Activated T-helper 1 cell treated with anti-CD3 and anti-CD28 coated beads, Interleukin-12 subunit alpha, Interleukin-12 subunit beta, Interleukin-2, Interleukin-4 antibody, amounts not matched to agents 30 ng/mL and 10 ng/mL and 1 ng/mL, durations not matched to agents 14 hours and 24 hours and 36 hours (primary cell): ENCODE measurements around the gene NAE1. TPM values are rescaled to one million over a fixed set of nuclear protein-coding genes. Genes with fewer than 3 reads are reported as not detected.

Source experiments
- DNase-seq: peaks from one replicate; pipeline ENCODE4 v3.0.0; 2021; ENCODE audit warnings: low spot score
- H3K27ac Mint-ChIP-seq: one replicate; pipeline ENCODE4 v1.8.0; 2021; ENCODE audit warnings: mild to moderate bottlenecking, mixed read lengths
- H3K27me3 Mint-ChIP-seq: one replicate; pipeline ENCODE4 v1.8.0; 2022; ENCODE audit warnings: mild to moderate bottlenecking, moderate library complexity, mixed read lengths; ENCODE audit not compliant: insufficient read depth
- H3K36me3 Mint-ChIP-seq: one replicate; pipeline ENCODE4 v1.8.0; 2021; ENCODE audit warnings: low read depth, mixed read lengths
- H3K4me1 Mint-ChIP-seq: one replicate; pipeline ENCODE4 v1.8.0; 2021; ENCODE audit warnings: low read depth, mixed read lengths
- H3K4me3 Mint-ChIP-seq: one replicate; pipeline ENCODE4 v1.8.0; 2021; ENCODE audit warnings: mild to moderate bottlenecking, moderate library complexity, mixed read lengths
- H3K9me3 Mint-ChIP-seq: one replicate; pipeline ENCODE4 v1.8.0; 2021; ENCODE audit warnings: mixed read lengths
- intact Hi-C: fragments of 100-400 bp; cut with micrococcal nuclease; formaldehyde crosslinking; loops from one replicate; pipeline ENCODE4 v1.15.1; 2024
- total RNA-seq: library from RNA; stranded (reverse); gene quantifications from 2 replicates; pipeline ENCODE4 v1.2.3, GENCODE V29; 2022

Gene NAE1
- total RNA-seq, 1 donor from 2014 or later, result 120 TPM

GRCh38 chr16:66776457-66776856 lies 54.3 kb downstream of the NAE1 start:
- H3K27me3 Mint-ChIP-seq, result peaks cover 3% of the 10 kb centered on the region
- no peaks in the 10 kb centered on the region for H3K4me1 Mint-ChIP-seq
- H3K27ac Mint-ChIP-seq, result no peak overlapping the region
- no peak for DNase-seq
- intact Hi-C loops, result no loop called here
- H3K9me3 Mint-ChIP-seq, result no peaks in the 10 kb centered on the region
- H3K4me3 Mint-ChIP-seq, result no peak overlapping the region
- H3K36me3 Mint-ChIP-seq, result peaks cover 1% of the 10 kb centered on the region

- H3K4me3 Mint-ChIP-seq, result no peak overlapping the region
- intact Hi-C loops, result no loop called here
- peaks cover 3% of the 10 kb centered on the region for H3K27me3 Mint-ChIP-seq
- peaks cover 1% of the 10 kb centered on the region for H3K36me3 Mint-ChIP-seq
- no peaks in the 10 kb centered on the region for H3K4me1 Mint-ChIP-seq
- no peak for DNase-seq
- no peaks in the 10 kb centered on the region for H3K9me3 Mint-ChIP-seq
- H3K27ac Mint-ChIP-seq, result no peak overlapping the region
Observed at GRCh38 chr16:66774981-66775380, 55.8 kb downstream of the NAE1 start.

GRCh38 chr16:66758086-66758485 lies 72.7 kb downstream of the NAE1 start:
- Mint-ChIP-seq H3K36me3 (no peaks in the 10 kb centered on the region), H3K4me3 (no peak overlapping the region), H3K27ac (no peak overlapping the region), H3K4me1 (no peaks in the 10 kb centered on the region), H3K9me3 (no peaks in the 10 kb centered on the region), H3K27me3 (peaks cover 24% of the 10 kb centered on the region)
- no peak for DNase-seq
- intact Hi-C loops, result no loop called here

- Mint-ChIP-seq H3K36me3 (peaks cover 3% of the 10 kb centered on the region), H3K27ac (no peak overlapping the region), H3K4me3 (no peak overlapping the region), H3K4me1 (peaks cover 22% of the 10 kb centered on the region), H3K27me3 (peaks cover 28% of the 10 kb centered on the region), H3K9me3 (no peaks in the 10 kb centered on the region)
- no peak for DNase-seq
- intact Hi-C loops, result loop anchor here (5.0 kb wide), 3 partner anchors 58 to 348 kb away; partner anchors contain the start of gene CMTM4
Observed at GRCh38 chr16:66754819-66755218, 76.0 kb downstream of the NAE1 start.

GRCh38 chr16:66754211-66754610 lies 76.6 kb downstream of the NAE1 start:
- intact Hi-C loops, result loop anchor here (5.0 kb wide), 3 partner anchors 57 to 347 kb away; partner anchors contain the start of gene CMTM4
- DNase-seq, result no peak
- peaks cover 5% of the 10 kb centered on the region for H3K36me3 Mint-ChIP-seq
- no peak overlapping the region for H3K4me3 Mint-ChIP-seq
- H3K4me1 Mint-ChIP-seq, result peaks cover 28% of the 10 kb centered on the region
- peaks cover 26% of the 10 kb centered on the region for H3K27me3 Mint-ChIP-seq
- no peak overlapping the region for H3K27ac Mint-ChIP-seq
- no peaks in the 10 kb centered on the region for H3K9me3 Mint-ChIP-seq

GRCh38 chr16:66752958-66753357 lies 77.8 kb downstream of the NAE1 start:
- intact Hi-C loops, result loop anchor here (5.0 kb wide), 3 partner anchors 56 to 346 kb away; partner anchors contain the start of gene CMTM4
- Mint-ChIP-seq H3K4me3 (no peak overlapping the region), H3K36me3 (peaks cover 14% of the 10 kb centered on the region), H3K9me3 (no peaks in the 10 kb centered on the region), H3K4me1 (peaks cover 37% of the 10 kb centered on the region), H3K27ac (no peak overlapping the region), H3K27me3 (peaks cover 23% of the 10 kb centered on the region)
- no peak for DNase-seq

Other genes starting within 250 kb of the NAE1 start
- gene CMTM3, start 226.3 kb downstream of the NAE1 start, total RNA-seq, result 93.1 and 94.1 TPM in 2 replicates
- gene CMTM4, start 134.2 kb downstream of the NAE1 start, total RNA-seq, result 3.3 and 3.9 TPM in 2 replicates
- gene DYNC1LI2, start 79.4 kb downstream of the NAE1 start, total RNA-seq, result 55.7 and 60.3 TPM in 2 replicates
- 0.29 TPM in 1 of 2 replicates, not detected in the other for gene TERB1, start 29.4 kb downstream of the NAE1 start, total RNA-seq
- gene CA7, start 13.4 kb upstream of the NAE1 start, total RNA-seq, result 0.13 and 0.39 TPM in 2 replicates
- 43.3 and 52.2 TPM in 2 replicates for gene PDP2, start 49.5 kb upstream of the NAE1 start, total RNA-seq
- gene CDH16, start 87.9 kb upstream of the NAE1 start, total RNA-seq, result not detected in 2 replicates
- 0.83 and 0.93 TPM in 2 replicates for gene RRAD, start 94.6 kb upstream of the NAE1 start, total RNA-seq
- 162 and 164 TPM in 2 replicates for gene CIAO2B, start 103.4 kb upstream of the NAE1 start, total RNA-seq
- gene CES2, start 104.5 kb upstream of the NAE1 start, total RNA-seq, result 34.3 and 36.6 TPM in 2 replicates
- gene CES3, start 130.3 kb upstream of the NAE1 start, total RNA-seq, result 5.6 and 7.3 TPM in 2 replicates
- 33.2 and 34.2 TPM in 2 replicates for gene CES4A, start 157.6 kb upstream of the NAE1 start, total RNA-seq
- 171 and 175 TPM in 2 replicates for gene CBFB, start 198.2 kb upstream of the NAE1 start, total RNA-seq